Measurements from ENCODE around the gene PPDPF.
"Not testable (repeated sequence)": the region's sequence is repeated elsewhere in the genome, so short reads cannot be mapped to it uniquely, and the experiment has no call there.

PPDPF gene

DNA sequence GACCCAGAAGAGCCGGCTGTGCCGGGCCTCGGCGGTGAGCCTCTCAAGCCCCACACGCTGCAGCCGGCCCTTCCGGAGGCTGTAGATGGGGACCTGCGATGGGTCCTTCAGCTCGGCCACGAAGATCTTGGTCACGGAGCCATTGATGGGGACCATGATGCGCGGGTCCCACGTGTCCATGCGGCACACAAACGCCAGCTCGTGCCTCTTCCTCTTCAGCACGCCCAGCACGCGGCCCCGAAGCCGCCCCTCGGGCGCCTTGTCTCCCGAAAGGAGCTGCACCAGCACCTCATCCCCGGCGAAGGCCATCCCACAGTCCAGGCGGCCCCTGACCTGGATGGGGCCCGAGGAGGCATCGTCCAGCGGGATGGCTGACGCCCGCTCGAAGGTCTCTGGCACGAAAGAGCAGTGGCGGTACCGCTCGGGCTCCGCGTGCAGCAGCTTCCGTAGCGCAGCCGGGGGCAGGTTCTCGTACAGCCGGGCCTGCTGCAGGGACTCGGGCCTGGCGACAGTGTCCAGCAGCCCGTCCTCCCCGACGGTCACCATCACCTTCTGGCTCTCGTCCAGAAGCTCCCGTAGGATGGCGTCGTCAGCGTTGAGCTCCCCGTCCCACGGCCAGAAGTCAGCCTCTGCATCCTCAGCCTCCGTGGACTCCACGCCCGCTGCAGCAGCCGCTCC is 44.6 kb downstream of the PPDPF start:
- no peak for DNase-seq (ENCODE audit: low spot score)

DNA sequence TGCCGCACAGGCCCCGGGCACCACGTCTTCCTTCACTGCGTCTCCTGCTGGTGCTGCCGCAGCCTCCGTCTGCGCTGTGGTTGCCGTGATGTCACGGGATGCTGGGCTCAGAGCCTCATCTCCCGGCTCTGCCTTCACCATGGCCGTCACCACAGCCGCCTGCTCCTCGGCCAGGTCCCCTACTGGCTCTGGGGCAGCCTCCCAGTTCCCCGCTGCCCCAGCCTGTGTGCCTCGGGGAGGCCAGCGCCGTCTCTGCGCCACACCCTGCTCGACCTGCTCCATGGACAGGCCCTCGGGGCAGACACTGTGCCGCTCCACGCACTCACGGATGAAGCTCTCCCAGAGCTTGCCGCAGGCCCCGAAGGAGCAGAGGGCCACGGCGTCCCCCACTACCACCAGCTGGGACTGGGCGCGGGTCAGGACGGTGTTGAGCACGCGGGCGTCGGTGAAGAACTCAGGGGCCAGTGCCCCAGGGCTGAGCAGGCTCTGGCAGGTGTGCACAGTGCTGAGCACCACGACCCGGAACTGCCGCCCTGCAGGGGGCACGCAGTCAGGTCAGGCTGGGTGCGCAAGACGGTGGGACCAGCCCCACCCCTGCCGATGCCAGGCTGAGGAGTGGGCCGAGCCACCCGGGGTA is 45.3 kb downstream of the PPDPF start:
- DNase-seq (ENCODE audit: low spot score) = no peak

DNA sequence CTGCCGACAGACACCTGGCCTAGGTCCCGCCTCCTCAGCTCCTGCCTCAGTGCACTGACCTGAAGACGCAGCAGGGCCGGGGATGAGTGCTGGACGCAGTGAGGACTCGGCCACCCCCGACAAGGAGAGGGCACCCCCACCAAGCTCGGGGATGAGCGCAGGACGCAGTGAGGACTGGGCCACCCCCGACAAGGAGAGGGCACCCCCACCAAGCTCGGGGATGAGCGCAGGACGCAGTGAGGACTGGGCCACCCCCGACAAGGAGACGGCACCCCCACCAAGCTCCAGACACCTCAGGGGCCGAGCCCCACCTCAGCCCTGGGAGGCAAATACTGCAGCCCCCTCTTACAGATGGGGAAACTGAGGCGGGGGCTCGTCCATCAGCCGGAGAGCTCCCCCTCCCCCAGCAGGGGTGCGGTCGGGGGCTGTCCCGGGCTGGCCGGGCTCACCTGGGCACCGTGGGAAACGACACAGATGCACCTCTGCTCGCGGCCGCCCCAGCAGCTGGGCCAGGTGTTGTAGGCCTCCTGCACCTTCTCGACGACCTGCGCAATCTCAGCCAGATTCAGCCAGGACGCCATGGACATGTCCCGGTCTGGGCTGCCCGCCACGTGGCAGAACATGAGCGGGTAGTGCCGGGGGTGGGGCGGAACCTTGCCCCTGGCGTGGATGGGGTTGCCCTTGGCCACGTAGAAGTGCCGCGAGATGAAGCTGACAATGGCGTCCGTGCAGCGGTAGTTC is 46.0 kb downstream of the PPDPF start:
- DNase-seq (ENCODE audit: low spot score) = no peak

DNA sequence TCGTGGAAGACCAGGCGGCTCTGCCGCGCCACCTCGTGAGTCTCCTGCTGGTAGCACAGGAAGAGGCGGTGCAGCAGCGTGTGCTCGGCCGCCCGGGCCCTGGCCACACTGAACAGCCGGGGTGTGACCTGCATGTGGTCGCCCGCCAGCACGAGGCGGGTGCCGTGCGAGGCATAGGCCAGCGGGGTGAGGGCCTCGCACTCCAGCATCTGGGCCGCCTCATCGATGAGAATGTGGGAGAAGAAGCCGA is 46.5 kb downstream of the PPDPF start:
- DNase-seq (ENCODE audit: low spot score) = no peak

DNA sequence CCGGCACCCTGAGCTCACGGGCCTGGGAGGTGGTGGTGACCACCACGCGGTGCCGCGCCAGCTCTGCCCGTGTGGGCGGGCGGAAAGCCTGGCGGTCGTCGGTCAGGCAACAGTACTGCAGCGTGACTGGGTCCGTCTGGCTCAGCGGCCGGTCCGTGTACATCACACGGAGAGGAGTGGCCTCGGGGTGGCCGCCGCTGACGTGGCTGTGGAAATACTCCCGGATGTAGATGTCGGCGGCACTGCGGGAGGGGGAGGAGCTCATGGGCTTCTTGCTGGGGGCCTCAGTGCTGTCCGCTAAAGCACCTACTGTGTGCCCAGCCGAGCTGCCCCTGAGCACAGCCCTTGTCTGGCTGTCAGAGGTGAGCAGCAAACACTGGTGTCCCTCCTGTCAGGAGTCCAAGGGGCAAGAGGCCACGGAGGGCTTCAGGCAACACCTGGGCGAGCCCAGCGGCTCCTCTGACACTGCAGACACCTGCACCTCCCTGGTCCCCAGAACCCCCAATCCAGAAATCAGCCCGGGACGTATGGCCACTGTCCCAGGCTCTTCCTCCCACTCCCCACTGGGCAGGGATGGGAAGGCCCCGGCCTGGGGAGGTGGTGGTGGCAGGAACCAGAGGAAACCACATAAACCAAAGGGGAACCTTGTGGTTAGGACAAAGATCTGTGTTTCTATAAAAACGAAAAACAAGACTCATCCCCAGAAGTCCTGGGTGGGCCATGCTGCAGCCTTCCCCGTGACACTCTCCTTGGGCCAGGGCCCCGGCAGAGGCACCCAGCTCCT is 47.0 kb downstream of the PPDPF start:
- DNase-seq (ENCODE audit: low spot score) = no peak

DNA sequence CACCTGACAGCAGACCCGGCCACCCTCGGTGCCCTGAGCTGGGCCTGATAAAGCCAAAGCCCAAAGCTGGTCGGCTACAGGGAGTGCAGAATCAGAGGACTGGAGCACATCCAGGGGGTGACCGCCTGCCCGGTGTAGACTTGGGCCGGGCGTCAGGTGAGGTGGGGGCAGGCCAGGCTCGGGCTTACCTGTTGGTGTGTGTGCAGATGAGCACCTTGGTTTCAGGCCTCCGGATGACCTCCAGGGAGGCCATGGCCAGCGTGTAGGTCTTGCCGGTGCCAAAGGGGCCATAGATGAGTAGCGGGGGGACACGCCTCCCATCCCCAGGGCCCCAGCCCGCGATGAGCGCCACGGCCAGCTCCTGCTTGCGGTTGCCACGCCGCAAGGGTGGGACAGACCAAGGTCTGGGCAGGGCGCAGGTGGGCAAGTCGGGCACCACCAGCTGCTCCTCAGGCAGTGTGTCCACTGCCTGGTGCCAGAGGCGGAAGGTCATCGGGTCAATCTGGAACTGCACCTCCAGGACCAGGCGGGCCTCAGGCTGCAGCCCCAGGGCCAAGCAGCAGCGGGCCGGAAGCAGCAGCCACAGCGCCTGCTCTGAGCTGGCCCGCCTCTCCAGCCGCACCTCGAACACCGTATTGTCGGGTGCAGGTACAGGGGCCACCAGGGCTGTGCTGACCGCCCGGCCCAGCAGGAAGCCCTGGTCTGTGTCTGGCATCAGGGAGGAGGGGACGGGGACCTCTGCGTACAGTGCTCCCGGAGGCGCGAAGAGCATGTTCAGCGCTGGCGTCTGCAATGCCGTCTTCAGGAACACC is 47.8 kb downstream of the PPDPF start:
- DNase-seq (ENCODE audit: low spot score) = no peak

DNA sequence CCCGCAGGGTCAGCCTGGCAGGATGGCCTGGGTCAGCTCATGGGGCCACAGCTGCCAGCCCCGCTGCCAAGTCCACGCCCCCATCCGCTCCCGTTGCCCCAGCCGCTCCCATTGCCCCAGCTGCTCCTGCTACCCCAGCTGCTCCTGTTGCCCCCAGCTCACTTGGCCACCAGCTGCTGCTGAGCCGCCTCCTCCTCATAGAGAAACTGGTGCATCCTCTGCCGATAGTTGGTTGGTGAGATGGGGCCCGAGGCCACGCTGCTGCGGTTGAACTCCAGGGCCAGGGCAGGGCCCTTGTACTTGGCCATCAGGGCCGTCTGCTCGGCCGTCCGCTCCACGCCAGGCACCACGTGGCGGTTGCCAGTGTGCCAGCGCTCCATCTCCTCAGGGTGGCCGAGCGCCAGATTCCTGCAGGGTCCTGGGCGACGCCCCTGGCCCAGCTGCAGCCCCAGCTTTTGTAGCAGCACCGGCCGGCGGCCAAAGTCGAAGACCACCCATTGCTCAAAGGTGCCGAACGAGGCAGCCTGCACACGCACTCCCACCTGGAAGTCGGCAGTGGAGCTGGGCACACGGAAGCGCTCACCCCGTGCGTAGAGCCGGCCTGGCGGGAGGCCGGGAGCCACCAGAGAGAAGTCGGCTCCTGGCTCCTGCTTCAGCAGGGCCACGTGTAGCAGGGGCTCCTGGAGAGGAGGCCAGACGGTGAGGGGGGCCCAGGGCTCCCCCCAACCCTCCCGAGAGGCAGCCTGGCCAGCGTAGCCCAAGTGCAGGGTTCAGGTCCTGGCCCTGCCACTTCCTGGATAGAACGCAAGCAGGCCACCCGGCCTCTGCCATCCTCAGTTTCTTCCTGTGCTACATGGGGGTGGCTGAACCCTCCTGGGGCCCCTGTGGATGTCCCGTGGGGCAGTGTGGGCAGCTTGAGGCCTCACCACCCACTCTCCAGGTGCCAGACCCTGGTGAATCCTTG is 48.7 kb downstream of the PPDPF start:
- no peak for DNase-seq (ENCODE audit: low spot score)

DNA sequence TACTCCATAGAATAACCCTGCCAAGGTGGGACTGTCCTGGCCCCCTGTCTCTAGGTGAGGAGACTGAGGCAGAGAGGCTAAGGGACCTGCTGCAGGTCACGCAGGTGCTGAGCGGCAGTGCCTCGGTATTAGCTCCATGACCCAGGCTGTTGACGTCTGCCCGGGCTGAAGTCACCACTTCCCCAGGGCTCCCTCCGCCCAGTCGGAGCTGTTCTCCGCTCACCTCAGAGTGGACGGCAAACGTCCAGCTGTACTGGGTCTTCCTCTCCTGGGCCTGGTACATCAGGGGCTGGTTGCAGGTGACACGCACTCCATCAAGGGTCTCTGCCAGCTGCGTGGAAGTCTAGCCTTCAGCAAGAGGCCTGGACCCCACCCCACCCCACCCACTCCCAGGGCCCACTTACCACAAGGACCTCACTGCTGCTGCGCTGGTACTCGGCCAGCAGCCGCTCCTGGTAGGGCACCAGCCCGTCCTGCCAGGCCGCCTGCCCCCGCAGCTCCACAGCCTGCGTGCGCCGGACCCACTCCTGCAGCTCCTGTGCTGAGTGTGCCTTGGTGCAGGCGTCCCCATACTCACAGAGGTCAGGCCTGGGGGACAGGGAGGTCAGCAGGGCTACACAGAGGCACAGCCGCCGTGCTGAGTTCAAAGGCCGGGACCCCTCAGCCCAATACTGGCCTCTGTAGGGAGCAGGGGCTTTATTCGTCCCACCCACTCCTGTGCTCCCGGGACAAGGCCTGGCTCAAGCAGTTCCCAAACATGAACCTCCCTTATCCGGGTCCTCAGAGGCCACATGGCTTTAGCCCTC is 49.9 kb downstream of the PPDPF start:
- no peak for DNase-seq (ENCODE audit: low spot score)

DNA sequence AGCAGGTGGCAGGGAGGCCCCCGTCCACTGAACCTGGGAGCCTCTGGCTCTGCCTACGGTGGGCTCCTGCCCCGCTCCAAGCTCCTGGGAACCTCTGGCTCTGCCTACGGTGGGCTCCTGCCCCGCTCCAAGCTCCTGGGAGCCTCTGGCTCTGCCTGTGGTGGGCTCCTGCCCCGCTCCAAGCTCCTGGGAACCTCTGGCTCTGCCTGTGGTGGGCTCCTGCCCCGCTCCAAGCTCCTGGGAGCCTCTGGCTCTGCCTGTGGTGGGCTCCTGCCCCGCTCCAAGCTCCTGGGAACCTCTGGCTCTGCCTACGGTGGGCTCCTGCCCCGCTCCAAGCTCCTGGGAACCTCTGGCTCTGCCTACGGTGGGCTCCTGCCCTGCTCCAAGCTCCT is 50.5 kb downstream of the PPDPF start:
- not testable (repeated sequence) for DNase-seq (ENCODE audit: low spot score)

Data from D341Med (cell line).